Endothelial cell of umbilical vein (primary cell): ENCODE data around the gene WIPI1. TPM values are rescaled to one million over a fixed set of nuclear protein-coding genes. Genes with fewer than 3 reads are reported as not detected.

Source experiments
- BruUV-seq: library from RNA; stranded (reverse); fragments of 400-500 nt; replicated peaks from 2 replicates; lab custom pipeline; 2021; lab: Mats Ljungman, UMichigan
- CTCF ChIA-PET: fragments of 300-600, 350-600 bp; sonication (Branson Sonifier 250); formaldehyde crosslinking; loops from one replicate; lab custom pipeline; 2021; ENCODE audit warnings: antibody characterized with exemption, inconsistent platforms; lab: Charles Lee
- POLR2A ChIA-PET: fragments of 300-600, 350-600 bp; sonication (Branson Sonifier 250); formaldehyde crosslinking; loops from one replicate; lab custom pipeline; 2021; ENCODE audit warnings: antibody characterized with exemption, inconsistent platforms; lab: Charles Lee
- DNase-seq: peaks from one replicate; pipeline ENCODE4 v3.0.0-alpha.2; 2011; ENCODE audit warnings: low read depth, low spot score
- FAIRE-seq: peaks from 2 replicates; lab custom pipeline; 2011; peaks lifted over from hg19 to GRCh38; lab: Jason Lieb, UNC
- H2AFZ ChIP-seq: 2 replicates; pipeline ENCODE4 v1.6.0; 2012; ENCODE audit warnings: low read depth, low read length, control low read depth, inconsistent platforms
- H3K27ac ChIP-seq: 2 replicates; pipeline ENCODE4 v1.5.1; 2011; ENCODE audit warnings: low read depth, mild to moderate bottlenecking, control low read depth, low read length, moderate library complexity; ENCODE audit not compliant: insufficient read depth
- H3K27me3 ChIP-seq, 2 experiments: 2 replicates each; pipeline versions ENCODE4 v1.6.0 to v1.6.1; 2011; ENCODE audit warnings: low read length in 2 of 2, mixed read lengths in 1 of 2; ENCODE audit not compliant: control insufficient read depth in 2 of 2, insufficient read depth in 2 of 2
- H3K36me3 ChIP-seq, 2 experiments: 2 replicates in 1 of 2; 3 replicates in 1 of 2; pipeline ENCODE4 v1.5.1; 2011; ENCODE audit warnings: low read length in 2 of 2, mild to moderate bottlenecking in 1 of 2, moderate library complexity in 1 of 2; ENCODE audit not compliant: control insufficient read depth in 2 of 2, insufficient read depth in 2 of 2; ENCODE audit errors: extremely low read depth in 1 of 2
- H3K4me1 ChIP-seq: 3 replicates; pipeline ENCODE4 v1.5.1; 2011; ENCODE audit warnings: mild to moderate bottlenecking, low read length; ENCODE audit not compliant: control insufficient read depth, insufficient read depth; ENCODE audit errors: extremely low read depth
- H3K4me2 ChIP-seq: 2 replicates; pipeline ENCODE4 v1.6.1; 2011; ENCODE audit warnings: low read length, control low read depth, mixed read lengths; ENCODE audit not compliant: insufficient read depth
- H3K4me3 ChIP-seq, 3 experiments: fragments of 200-600 bp in 1 of 3; sonication (generic), shearing (Covaris generic) in 1 of 3; replicated peaks in 1 of 3; 2 replicates each; pipeline ENCODE4 v1.5.1; 2011 to 2016; ENCODE audit warnings: control low read depth in 3 of 3, low read length in 3 of 3, mild to moderate bottlenecking in 2 of 3, inconsistent platforms in 1 of 3, low read depth in 1 of 3, moderate library complexity in 1 of 3; ENCODE audit not compliant: insufficient read depth in 1 of 3
- H3K79me2 ChIP-seq: 2 replicates; pipeline ENCODE4 v1.6.0; 2012; ENCODE audit warnings: low read length, inconsistent platforms; ENCODE audit not compliant: control insufficient read depth, insufficient read depth
- H3K9ac ChIP-seq: replicated peaks from 2 replicates; pipeline ENCODE3; 2011; ENCODE audit warnings: low read length, control low read depth; ENCODE audit not compliant: insufficient read depth; ENCODE audit errors: extremely low read depth
- H3K9me1 ChIP-seq: replicated peaks from 3 replicates; pipeline ENCODE4 v1.6.0; 2011; ENCODE audit warnings: mild to moderate bottlenecking, low read length; ENCODE audit not compliant: control insufficient read depth, insufficient read depth; ENCODE audit errors: extremely low read depth
- H3K9me3 ChIP-seq: replicated peaks from 2 replicates; pipeline ENCODE4 v1.5.1; 2012; ENCODE audit warnings: low read length, inconsistent platforms; ENCODE audit not compliant: control insufficient read depth, insufficient read depth
- H4K20me1 ChIP-seq: replicated peaks from 2 replicates; pipeline ENCODE3; 2011; ENCODE audit warnings: mild to moderate bottlenecking, low read length; ENCODE audit not compliant: control insufficient read depth, insufficient read depth; ENCODE audit errors: extremely low read depth
- CTCF ChIP-seq, 2 donors: IDR thresholded peaks; 1 replicate in 1 of 2; 2 replicates in 1 of 2; pipeline ENCODE4 v1.5.1; 2011; ENCODE audit warnings: low read length in 2 of 2, mild to moderate bottlenecking in 2 of 2, moderate library complexity in 2 of 2, control low read depth in 1 of 2, inconsistent platforms in 1 of 2, low read depth in 1 of 2; ENCODE audit not compliant: insufficient read depth in 1 of 2; ENCODE audit errors: extremely low read depth in 1 of 2
- EZH2 ChIP-seq: IDR thresholded peaks from 2 replicates; pipeline ENCODE4 v1.6.1; 2012; ENCODE audit warnings: borderline replicate concordance, low read depth, mild to moderate bottlenecking, moderate library complexity, low read length, inconsistent platforms; ENCODE audit not compliant: severe bottlenecking
- FOS ChIP-seq: IDR thresholded peaks from 2 replicates; pipeline ENCODE4 v1.6.1; 2011; ENCODE audit warnings: mild to moderate bottlenecking, low read length, moderate library complexity, borderline replicate concordance; ENCODE audit not compliant: insufficient read depth
- GATA2 ChIP-seq: IDR thresholded peaks from 2 replicates; pipeline ENCODE4 v1.7.0; 2011; ENCODE audit warnings: low read depth, mild to moderate bottlenecking, moderate library complexity, mixed read lengths, low read length; ENCODE audit not compliant: insufficient read length, insufficient read depth
- JUN ChIP-seq: IDR thresholded peaks from 2 replicates; pipeline ENCODE4 v1.6.1; 2011; ENCODE audit warnings: borderline replicate concordance, low read depth; ENCODE audit not compliant: insufficient read length, insufficient read depth
- MAX ChIP-seq: IDR thresholded peaks from 2 replicates; pipeline ENCODE4 v1.6.1; 2011; ENCODE audit not compliant: insufficient read depth, insufficient read length
- MYC ChIP-seq: IDR thresholded peaks from one replicate; pipeline ENCODE4 v1.6.1; 2011; ENCODE audit warnings: mild to moderate bottlenecking, low read depth, low read length
- POLR2A ChIP-seq: IDR thresholded peaks from 2 replicates; pipeline ENCODE4 v1.6.1; 2012; ENCODE audit warnings: low read depth, mild to moderate bottlenecking, control low read depth, low read length
- POLR2AphosphoS5 ChIP-seq: IDR thresholded peaks from 2 replicates; pipeline ENCODE4 v1.6.1; 2012; ENCODE audit warnings: low read depth, mild to moderate bottlenecking, control low read depth, low read length, moderate library complexity; ENCODE audit not compliant: insufficient read depth
- dilution Hi-C: fragments of 300-500 bp; cut with MboI; formaldehyde crosslinking; loops from one replicate; pipeline ENCODE4 v1.15.0; 2019; ENCODE audit warnings: low sequenced_read_pairs; ENCODE audit not compliant: extremely low pct_ligation_motif_present
- intact Hi-C: fragments of 100-400 bp; cut with micrococcal nuclease; formaldehyde crosslinking; loops from one replicate; pipeline ENCODE4 v1.10.0; 2022
- polyA plus RNA-seq, 4 experiments: library from polyadenylated mRNA; depleted of rRNA in 3 of 4; stranded (reverse) in 3 of 4; unstranded in 1 of 4; fragments of >200 nt; gene quantifications; 2 replicates each; pipeline versions ENCODE4 v1.2.1 to v1.2.3, GENCODE V29; 2011 to 2012; ENCODE audit warnings: missing spikeins in 1 of 4
- total RNA-seq: library from RNA; stranded (reverse); gene quantifications from 2 replicates; pipeline ENCODE4 v1.2.3, GENCODE V29; 2021

WIPI1 gene
- total and polyA plus RNA-seq, 2 donors (not counting 3 experiments of a cell fraction or from before 2014, with no cell fraction given) = 49.9 to 70.3 TPM

DNA sequence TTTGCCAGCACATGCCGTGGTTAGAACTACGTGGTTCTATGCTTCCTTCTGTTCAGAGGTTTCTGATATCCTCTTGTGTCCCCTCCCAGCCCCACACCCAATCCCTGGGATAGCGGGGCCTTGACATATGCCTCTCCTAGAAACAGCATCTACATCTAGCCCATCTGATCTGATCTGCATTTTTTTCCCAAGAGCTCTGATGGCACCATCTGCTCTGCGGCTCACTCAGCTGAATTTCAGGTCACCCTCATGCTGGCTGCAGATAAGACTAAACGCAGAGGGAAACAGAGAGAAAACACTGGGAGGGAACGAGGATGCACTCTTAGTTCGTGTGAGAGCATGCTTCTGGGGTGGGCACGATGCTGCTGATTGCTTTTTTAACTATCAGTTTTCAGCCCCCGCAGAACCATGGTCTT, 10.7 kb downstream of the WIPI1 start:
- ChIA-PET CTCF (interaction anchor here (0.8 to 1.4 kb wide), 4 partner anchors 10 to 12 kb away, joined by 3 to 4 read pairs (median 3); no protein-coding TSS in a partner anchor), POLR2A (no interaction called here)
- DNase-seq (no peak), FAIRE-seq (no peak)
- H3K9ac ChIP-seq = no peak overlapping the region
- intact Hi-C loops = no loop called here
- H3K79me2 ChIP-seq = no peaks in the 10 kb centered on the region
- H3K9me3 ChIP-seq = no peaks in the 10 kb centered on the region
- BruUV-seq = no TSS peak
- no peak overlapping the region for H3K4me3 ChIP-seq
- H4K20me1 ChIP-seq = no peaks in the 10 kb centered on the region
- H3K4me2 ChIP-seq = no peak overlapping the region
- peaks cover 11% of the 10 kb centered on the region for H3K4me1 ChIP-seq
- dilution Hi-C loops = no loop called here
- no peaks in the 10 kb centered on the region for H3K9me1 ChIP-seq
- H3K36me3 ChIP-seq = peaks cover 11 to 27% of the 10 kb centered on the region in 2 experiments
- no peaks in the 10 kb centered on the region for H3K27me3 ChIP-seq
- H3K27ac ChIP-seq = no peak overlapping the region
- no peak for TF ChIP-seq MYC
- no peak for TF ChIP-seq CTCF (IDR thresholded peaks at IDR 0.05; ENCODE audit: extremely low read depth in 1 of 2, insufficient read depth in 1 of 2, low read depth in 1 of 2, low read length in 2 of 2)
- TF ChIP-seq MAX = no peak
- no peak for TF ChIP-seq FOS
- TF ChIP-seq JUN = no peak
- TF ChIP-seq GATA2 = no peak
- no peak for TF ChIP-seq POLR2A
- no peak for TF ChIP-seq EZH2
- no peak for TF ChIP-seq POLR2AphosphoS5
- no peak overlapping the region for H2AFZ ChIP-seq
